ENCODE data around the gene CA10. TPM values are rescaled to one million over a fixed set of nuclear protein-coding genes. Genes with fewer than 3 reads are reported as not detected.

CA10 gene
- not detected for total RNA-seq

DNA sequence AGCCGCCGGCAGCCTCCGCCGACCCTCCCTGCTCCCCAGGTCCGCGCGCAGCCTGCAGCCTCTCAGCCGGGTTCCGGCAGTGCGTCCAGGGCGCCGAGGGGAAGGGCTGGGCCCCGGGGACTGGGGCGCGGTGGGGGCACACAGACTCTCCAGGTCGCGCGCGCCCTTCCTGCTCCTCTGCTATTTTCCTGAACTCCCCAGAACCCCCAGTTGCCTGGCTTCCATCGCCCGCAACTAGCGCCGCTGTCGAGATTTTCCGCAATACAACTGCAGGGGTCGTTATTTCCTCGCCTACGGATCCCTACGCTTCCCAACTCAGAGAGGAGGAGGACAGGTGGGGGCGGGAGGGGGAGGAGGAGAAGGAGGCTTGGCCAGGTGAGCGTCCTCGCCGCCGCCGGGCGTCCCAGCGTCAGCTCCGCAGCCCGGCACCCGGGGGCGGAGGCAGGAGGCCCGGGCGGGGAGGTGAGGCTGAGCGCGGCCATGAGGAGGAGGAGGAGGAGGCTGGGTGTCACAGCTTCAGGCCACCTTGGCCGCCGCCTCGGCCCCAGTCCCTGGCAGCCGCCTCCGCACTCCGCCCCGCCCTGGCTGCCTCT, at the start of gene CA10:
TSS of gene CA10 (minus strand) at position 265 of the 593 bp plus-strand sequence.
- Histone ChIP-seq H3K36me3 (no peaks in the 10 kb centered on the region), H3K9me3 (no peaks in the 10 kb centered on the region), H3K4me3 (no peak within 1 kb of the TSS), H3K4me1 (ENCODE audit: control insufficient read depth in 1 of 2, low read depth in 2 of 2) (peaks cover 0 to 11% of the 10 kb centered on the region in 2 donors), H3K27me3 (replicated peaks; ENCODE audit: insufficient read depth) (peaks cover 8% of the 10 kb centered on the region), H3K27ac (no peak within 1 kb of the TSS)
- ATAC-seq (ENCODE audit: insufficient number of reproducible peaks, low FRiP score, low read depth) = no peak
- TF ChIP-seq, protein P1, sequence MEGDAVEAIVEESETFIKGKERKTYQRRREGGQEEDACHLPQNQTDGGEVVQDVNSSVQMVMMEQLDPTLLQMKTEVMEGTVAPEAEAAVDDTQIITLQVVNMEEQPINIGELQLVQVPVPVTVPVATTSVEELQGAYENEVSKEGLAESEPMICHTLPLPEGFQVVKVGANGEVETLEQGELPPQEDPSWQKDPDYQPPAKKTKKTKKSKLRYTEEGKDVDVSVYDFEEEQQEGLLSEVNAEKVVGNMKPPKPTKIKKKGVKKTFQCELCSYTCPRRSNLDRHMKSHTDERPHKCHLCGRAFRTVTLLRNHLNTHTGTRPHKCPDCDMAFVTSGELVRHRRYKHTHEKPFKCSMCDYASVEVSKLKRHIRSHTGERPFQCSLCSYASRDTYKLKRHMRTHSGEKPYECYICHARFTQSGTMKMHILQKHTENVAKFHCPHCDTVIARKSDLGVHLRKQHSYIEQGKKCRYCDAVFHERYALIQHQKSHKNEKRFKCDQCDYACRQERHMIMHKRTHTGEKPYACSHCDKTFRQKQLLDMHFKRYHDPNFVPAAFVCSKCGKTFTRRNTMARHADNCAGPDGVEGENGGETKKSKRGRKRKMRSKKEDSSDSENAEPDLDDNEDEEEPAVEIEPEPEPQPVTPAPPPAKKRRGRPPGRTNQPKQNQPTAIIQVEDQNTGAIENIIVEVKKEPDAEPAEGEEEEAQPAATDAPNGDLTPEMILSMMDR (IDR thresholded peaks at IDR 0.05) = no peak
- DNase-seq (ENCODE audit: low spot score) = no peak

DNA sequence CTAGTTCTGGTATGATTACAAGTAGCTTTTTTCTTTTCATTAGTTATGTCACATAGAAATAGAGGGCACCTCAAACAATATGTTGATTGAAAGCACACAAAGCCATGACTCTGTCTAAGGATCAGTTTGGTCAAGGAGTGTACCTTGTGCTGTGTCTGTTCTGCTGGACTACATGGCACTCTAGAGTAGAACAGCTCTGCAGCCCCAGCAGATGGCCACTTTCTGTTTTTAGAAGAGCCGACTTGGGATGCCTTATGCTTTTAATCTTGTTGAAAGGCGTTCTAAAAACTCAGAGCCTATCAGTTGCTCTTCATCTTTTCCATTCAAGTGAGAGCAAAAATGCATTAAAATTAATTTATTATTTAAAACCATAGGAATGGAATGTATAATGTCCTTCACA, 49.3 kb upstream of the CA10 start:
- DNase-seq (ENCODE audit: low spot score) = no peak
- H3K9me3 ChIP-seq = no peaks in the 10 kb centered on the region
- H3K27ac ChIP-seq = no peak overlapping the region
- TF ChIP-seq, protein P1 (IDR thresholded peaks at IDR 0.05) = no peak
- H3K4me1 ChIP-seq (ENCODE audit: control insufficient read depth in 1 of 2, low read depth in 2 of 2) = no peaks in the 10 kb centered on the region
- H3K36me3 ChIP-seq = no peaks in the 10 kb centered on the region
- H3K4me3 ChIP-seq = no peak overlapping the region
- H3K27me3 ChIP-seq (replicated peaks; ENCODE audit: insufficient read depth) = no peaks in the 10 kb centered on the region
- no peak for ATAC-seq (ENCODE audit: insufficient number of reproducible peaks, low FRiP score, low read depth)

DNA sequence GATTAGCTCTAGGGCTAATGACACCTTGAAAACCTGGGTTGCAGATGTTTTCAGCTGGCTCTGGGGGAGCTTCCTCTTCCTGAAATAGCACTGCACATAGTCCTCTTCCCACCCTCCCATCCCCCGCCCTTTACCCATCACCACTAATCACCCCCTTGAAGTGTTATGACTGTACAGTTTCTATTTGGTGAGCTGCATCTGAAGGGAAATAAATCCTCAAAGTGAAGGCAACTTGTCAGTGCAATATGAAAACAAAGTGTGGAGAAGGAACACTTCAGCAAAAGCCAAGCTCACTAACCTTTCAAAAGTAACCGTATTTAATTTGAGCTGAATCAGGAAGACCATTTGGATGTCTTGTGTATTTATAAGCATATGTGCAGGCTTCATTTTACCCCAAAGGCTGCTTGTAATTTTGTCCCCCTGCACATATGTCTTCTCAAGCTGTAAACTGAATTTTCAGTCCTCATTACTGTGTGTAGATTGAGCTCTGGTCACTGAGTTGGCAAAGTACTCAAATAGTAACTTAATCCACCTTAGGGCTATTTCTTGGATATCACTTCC, 44.1 kb upstream of the CA10 start:
- TF ChIP-seq, protein P1 (IDR thresholded peaks at IDR 0.05) = no peak
- no peak overlapping the region for H3K4me3 ChIP-seq
- no peaks in the 10 kb centered on the region for H3K4me1 ChIP-seq (ENCODE audit: control insufficient read depth in 1 of 2, low read depth in 2 of 2)
- no peak for DNase-seq (ENCODE audit: low spot score)
- no peak for ATAC-seq (ENCODE audit: insufficient number of reproducible peaks, low FRiP score, low read depth)
- no peaks in the 10 kb centered on the region for H3K27me3 ChIP-seq (replicated peaks; ENCODE audit: insufficient read depth)
- H3K36me3 ChIP-seq = no peaks in the 10 kb centered on the region
- no peak overlapping the region for H3K27ac ChIP-seq
- H3K9me3 ChIP-seq = no peaks in the 10 kb centered on the region

DNA sequence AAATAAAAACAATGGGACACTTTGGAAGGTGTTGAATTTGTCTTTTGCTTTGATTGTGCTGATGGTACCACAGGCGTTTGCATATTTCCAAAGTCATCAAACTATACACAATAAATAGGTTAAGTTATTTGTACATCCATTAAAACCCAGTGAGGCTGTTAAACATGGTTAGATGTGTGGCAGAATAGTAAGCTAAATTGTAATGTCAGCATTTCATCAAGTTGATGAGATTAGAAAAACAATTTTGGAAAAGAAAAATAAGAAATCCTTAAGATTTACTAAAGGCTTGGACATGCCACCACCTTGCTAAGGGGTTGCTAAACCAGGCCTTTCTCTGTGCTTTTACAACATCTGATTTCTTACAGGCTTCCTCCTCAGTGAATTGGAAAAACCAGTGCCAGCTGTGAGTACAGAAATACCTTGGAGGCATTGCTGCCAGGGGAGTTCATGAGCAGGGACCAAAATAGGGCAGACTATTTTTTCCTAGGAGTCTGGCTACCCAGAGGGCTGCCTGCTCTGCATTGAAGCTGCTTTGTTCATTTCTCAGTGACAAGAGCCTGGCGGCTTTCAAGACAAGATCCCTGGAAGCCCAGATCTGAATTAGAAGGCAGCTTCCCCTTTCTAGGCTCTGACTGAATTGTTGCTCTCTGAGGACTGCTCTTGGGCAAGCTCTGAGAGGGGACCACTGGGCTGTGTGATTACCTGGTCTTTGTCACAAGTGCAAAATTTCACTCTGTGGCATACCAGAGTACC, 43.4 kb upstream of the CA10 start:
- H3K9me3 ChIP-seq = no peaks in the 10 kb centered on the region
- no peaks in the 10 kb centered on the region for H3K36me3 ChIP-seq
- no peak for ATAC-seq (ENCODE audit: insufficient number of reproducible peaks, low FRiP score, low read depth)
- H3K4me1 ChIP-seq (ENCODE audit: control insufficient read depth in 1 of 2, low read depth in 2 of 2) = no peaks in the 10 kb centered on the region
- H3K4me3 ChIP-seq = no peak overlapping the region
- no peaks in the 10 kb centered on the region for H3K27me3 ChIP-seq (replicated peaks; ENCODE audit: insufficient read depth)
- TF ChIP-seq, protein P1 (IDR thresholded peaks at IDR 0.05) = no peak
- DNase-seq (ENCODE audit: low spot score) = no peak
- no peak overlapping the region for H3K27ac ChIP-seq

DNA sequence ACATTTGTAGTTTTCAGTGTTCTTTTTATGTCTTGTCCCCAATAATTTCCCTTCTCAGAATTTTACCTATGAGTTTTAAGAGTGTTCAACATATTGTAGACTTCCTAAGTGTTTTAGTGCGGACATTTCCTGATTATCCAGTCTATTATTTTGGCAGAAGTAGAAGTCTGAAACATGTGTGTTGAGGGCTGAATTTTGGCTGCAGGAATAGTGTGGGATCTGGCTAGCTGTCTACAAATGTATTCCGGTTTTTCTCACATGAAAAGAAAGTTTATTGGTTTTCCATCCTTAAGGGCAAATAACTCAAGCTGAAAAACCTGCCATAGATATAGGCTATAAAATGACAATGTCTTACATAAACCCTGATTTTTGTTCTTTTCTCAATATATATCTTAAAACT, 33.0 kb upstream of the CA10 start:
- no peaks in the 10 kb centered on the region for H3K4me1 ChIP-seq (ENCODE audit: control insufficient read depth in 1 of 2, low read depth in 2 of 2)
- TF ChIP-seq, protein P1 (IDR thresholded peaks at IDR 0.05) = no peak
- no peaks in the 10 kb centered on the region for H3K9me3 ChIP-seq
- DNase-seq (ENCODE audit: low spot score) (no peak), ATAC-seq (ENCODE audit: insufficient number of reproducible peaks, low FRiP score, low read depth) (no peak)
- H3K36me3 ChIP-seq = no peaks in the 10 kb centered on the region
- H3K4me3 ChIP-seq = no peak overlapping the region
- H3K27ac ChIP-seq = no peak overlapping the region
- H3K27me3 ChIP-seq (replicated peaks; ENCODE audit: insufficient read depth) = no peaks in the 10 kb centered on the region
